Measurements from ENCODE around the gene COMMD9.

DNA sequence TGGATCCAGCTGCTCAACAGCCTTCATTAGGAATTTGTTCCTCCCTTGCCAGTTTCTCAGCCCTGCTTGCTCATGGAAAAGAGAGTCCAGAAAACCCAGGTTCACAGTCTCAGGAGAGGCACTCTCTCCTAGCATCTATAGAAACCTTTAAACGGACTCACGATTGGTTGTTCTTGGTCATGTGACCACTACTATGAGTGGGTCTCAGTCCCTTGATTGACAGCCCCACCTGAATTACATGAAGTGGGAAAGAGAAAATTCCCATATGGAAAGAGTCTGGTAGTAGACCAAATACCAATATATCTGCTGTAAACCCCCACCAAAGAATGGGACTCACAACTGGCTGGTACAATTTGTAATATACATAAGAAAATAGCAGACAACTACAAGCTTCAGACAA is 54.4 kb downstream of the COMMD9 start:
- TF ChIP-seq, protein P1, sequence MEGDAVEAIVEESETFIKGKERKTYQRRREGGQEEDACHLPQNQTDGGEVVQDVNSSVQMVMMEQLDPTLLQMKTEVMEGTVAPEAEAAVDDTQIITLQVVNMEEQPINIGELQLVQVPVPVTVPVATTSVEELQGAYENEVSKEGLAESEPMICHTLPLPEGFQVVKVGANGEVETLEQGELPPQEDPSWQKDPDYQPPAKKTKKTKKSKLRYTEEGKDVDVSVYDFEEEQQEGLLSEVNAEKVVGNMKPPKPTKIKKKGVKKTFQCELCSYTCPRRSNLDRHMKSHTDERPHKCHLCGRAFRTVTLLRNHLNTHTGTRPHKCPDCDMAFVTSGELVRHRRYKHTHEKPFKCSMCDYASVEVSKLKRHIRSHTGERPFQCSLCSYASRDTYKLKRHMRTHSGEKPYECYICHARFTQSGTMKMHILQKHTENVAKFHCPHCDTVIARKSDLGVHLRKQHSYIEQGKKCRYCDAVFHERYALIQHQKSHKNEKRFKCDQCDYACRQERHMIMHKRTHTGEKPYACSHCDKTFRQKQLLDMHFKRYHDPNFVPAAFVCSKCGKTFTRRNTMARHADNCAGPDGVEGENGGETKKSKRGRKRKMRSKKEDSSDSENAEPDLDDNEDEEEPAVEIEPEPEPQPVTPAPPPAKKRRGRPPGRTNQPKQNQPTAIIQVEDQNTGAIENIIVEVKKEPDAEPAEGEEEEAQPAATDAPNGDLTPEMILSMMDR (IDR thresholded peaks at IDR 0.05; ENCODE audit: low read length) = no peak
- TF ChIP-seq EZH2 (IDR thresholded peaks at IDR 0.05; ENCODE audit: borderline replicate concordance, low read length) = no peak

All from OCI-LY1 (cell line).